ENCODE data around the gene SSH2. TPM values are rescaled to one million over a fixed set of nuclear protein-coding genes. Genes with fewer than 3 reads are reported as not detected.
A peak's percentile ranks its signal among the peaks of the same experiment; 100 is the strongest.
"Not testable (repeated sequence)": the region's sequence is repeated elsewhere in the genome, so short reads cannot be mapped to it uniquely, and the experiment has no call there.

SSH2 gene
- total RNA-seq, 4 donors from 2014 or later, result 14.7 to 33.6 (median 22.2) TPM

GRCh38 chr17:29677221-29677791, 252.7 kb downstream of the SSH2 start:
- Histone ChIP-seq H3K9me3 (no peaks in the 10 kb centered on the region), H3K27me3 (no peaks in the 10 kb centered on the region), H3K36me3 (peaks cover 5% of the 10 kb centered on the region), H3K4me1 (peaks cover 13% of the 10 kb centered on the region), H3K27ac (peak overlapping the region; percentile 68), H3K4me3 (no peak overlapping the region)
- WGBS, result 56% methylated on average over 3 of the region's 3 CpGs
- TF ChIP-seq CTCF (IDR thresholded peaks at IDR 0.05) (no peak), POLR2A (IDR thresholded peaks at IDR 0.05) (no peak), POLR2AphosphoS5 (IDR thresholded peaks at IDR 0.05) (peak in 1 of 3 donors; percentile 52), EP300 (IDR thresholded peaks at IDR 0.05) (no peak)
- no peak for DNase-seq (ENCODE audit: low spot score in 2 of 2)

GRCh38 chr17:29675961-29676360, 254.1 kb downstream of the SSH2 start:
- H3K9me3 ChIP-seq; H3K4me3 ChIP-seq; DNase-seq (ENCODE audit: low spot score in 2 of 2); H3K27me3 ChIP-seq; H3K4me1 ChIP-seq: not testable (repeated sequence)
- peak overlapping the region; percentile 71 for H3K27ac ChIP-seq
- H3K36me3 ChIP-seq, result peaks cover 18% of the 10 kb centered on the region
- 89% methylated on average over 8 of the region's 8 CpGs for WGBS

GRCh38 chr17:29674281-29674680, 255.7 kb downstream of the SSH2 start:
- no peak for DNase-seq (ENCODE audit: low spot score in 2 of 2)
- no peaks in the 10 kb centered on the region for H3K27me3 ChIP-seq
- WGBS, result 64% methylated on average over 1 of the region's 1 CpG
- no peak overlapping the region for H3K4me3 ChIP-seq
- TF ChIP-seq POLR2AphosphoS5 (IDR thresholded peaks at IDR 0.05) (no peak), POLR2A (IDR thresholded peaks at IDR 0.05) (no peak), EP300 (IDR thresholded peaks at IDR 0.05) (no peak), CTCF (IDR thresholded peaks at IDR 0.05) (no peak)
- H3K36me3 ChIP-seq, result peaks cover 30% of the 10 kb centered on the region
- H3K27ac ChIP-seq, result no peak overlapping the region
- H3K4me1 ChIP-seq, result peaks cover 10% of the 10 kb centered on the region
- no peaks in the 10 kb centered on the region for H3K9me3 ChIP-seq

- TF ChIP-seq EP300 (IDR thresholded peaks at IDR 0.05) (no peak), CTCF (IDR thresholded peaks at IDR 0.05) (no peak), POLR2A (IDR thresholded peaks at IDR 0.05) (no peak), POLR2AphosphoS5 (IDR thresholded peaks at IDR 0.05) (no peak)
- no peak for DNase-seq (ENCODE audit: low spot score in 2 of 2)
- Histone ChIP-seq H3K27ac (no peak overlapping the region), H3K27me3 (no peaks in the 10 kb centered on the region), H3K4me1 (no peaks in the 10 kb centered on the region), H3K4me3 (no peak overlapping the region), H3K36me3 (peaks cover 51% of the 10 kb centered on the region), H3K9me3 (no peaks in the 10 kb centered on the region)
- 86% methylated on average over 5 of the region's 5 CpGs for WGBS
Measured at GRCh38 chr17:29671661-29672060, 258.4 kb downstream of the SSH2 start.

- H3K4me3 ChIP-seq, result no peak overlapping the region
- H3K27ac ChIP-seq, result no peak overlapping the region
- no peak for DNase-seq (ENCODE audit: low spot score in 2 of 2)
- TF ChIP-seq POLR2A (IDR thresholded peaks at IDR 0.05) (no peak), CTCF (IDR thresholded peaks at IDR 0.05) (no peak), POLR2AphosphoS5 (IDR thresholded peaks at IDR 0.05) (no peak), EP300 (IDR thresholded peaks at IDR 0.05) (no peak)
- H3K27me3 ChIP-seq, result no peaks in the 10 kb centered on the region
- H3K4me1 ChIP-seq, result peaks cover 4% of the 10 kb centered on the region
- peaks cover 65% of the 10 kb centered on the region for H3K36me3 ChIP-seq
- H3K9me3 ChIP-seq, result no peaks in the 10 kb centered on the region
Measured at GRCh38 chr17:29669266-29669665, 260.8 kb downstream of the SSH2 start.

GRCh38 chr17:29667969-29668368, 262.1 kb downstream of the SSH2 start:
- Histone ChIP-seq H3K27ac (no peak overlapping the region), H3K9me3 (no peaks in the 10 kb centered on the region), H3K27me3 (no peaks in the 10 kb centered on the region), H3K4me3 (no peak overlapping the region), H3K4me1 (peaks cover 4% of the 10 kb centered on the region), H3K36me3 (peaks cover 65% of the 10 kb centered on the region)
- DNase-seq (ENCODE audit: low spot score in 2 of 2), result no peak
- TF ChIP-seq EP300 (IDR thresholded peaks at IDR 0.05) (no peak), POLR2AphosphoS5 (IDR thresholded peaks at IDR 0.05) (no peak), POLR2A (IDR thresholded peaks at IDR 0.05) (no peak)
